ENCODE measurements around the gene ITPR3.

Gene ITPR3

DNA sequence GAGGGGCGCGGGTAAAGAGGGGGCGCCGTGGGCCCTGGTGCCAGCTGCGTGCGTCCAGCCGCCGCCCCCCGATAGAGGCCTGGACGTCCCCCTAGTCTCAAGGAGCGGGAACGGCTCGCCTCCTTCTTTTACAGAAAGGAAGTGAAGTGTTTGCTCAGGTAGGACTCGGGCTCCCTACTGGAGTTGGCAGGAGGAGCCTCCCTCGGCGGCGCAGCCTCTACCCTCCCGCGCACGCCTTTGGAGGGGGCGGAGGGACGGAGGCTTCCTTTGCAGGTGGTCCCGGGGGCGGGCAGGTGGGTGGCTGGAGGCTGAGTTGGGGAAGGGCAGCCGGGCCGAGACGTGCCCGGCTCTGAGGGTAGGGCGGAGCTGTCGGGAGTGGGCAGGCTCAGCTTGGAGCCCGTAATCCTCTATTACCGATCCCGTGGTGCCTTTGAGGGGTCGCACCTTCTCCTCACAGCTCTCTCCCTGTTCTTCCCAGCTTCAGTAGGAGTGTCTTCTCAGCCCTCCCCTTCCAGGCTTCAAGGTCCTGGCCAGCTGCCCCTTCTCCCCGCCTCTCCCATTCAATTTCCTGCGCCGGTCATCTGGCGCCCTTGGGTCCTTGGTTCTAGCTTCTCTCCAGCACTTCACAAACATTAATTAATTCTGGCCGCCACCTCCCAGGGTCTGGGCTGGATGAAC, 728 bp downstream of the ITPR3 start:
- in situ Hi-C loops (cut with HindIII; ENCODE audit: low sequenced_read_pairs) = no loop called here
- peak overlapping the region; percentile 57 for H3K4me3 ChIP-seq (ENCODE audit: low read depth, low read length)
- TF ChIP-seq, protein P1, sequence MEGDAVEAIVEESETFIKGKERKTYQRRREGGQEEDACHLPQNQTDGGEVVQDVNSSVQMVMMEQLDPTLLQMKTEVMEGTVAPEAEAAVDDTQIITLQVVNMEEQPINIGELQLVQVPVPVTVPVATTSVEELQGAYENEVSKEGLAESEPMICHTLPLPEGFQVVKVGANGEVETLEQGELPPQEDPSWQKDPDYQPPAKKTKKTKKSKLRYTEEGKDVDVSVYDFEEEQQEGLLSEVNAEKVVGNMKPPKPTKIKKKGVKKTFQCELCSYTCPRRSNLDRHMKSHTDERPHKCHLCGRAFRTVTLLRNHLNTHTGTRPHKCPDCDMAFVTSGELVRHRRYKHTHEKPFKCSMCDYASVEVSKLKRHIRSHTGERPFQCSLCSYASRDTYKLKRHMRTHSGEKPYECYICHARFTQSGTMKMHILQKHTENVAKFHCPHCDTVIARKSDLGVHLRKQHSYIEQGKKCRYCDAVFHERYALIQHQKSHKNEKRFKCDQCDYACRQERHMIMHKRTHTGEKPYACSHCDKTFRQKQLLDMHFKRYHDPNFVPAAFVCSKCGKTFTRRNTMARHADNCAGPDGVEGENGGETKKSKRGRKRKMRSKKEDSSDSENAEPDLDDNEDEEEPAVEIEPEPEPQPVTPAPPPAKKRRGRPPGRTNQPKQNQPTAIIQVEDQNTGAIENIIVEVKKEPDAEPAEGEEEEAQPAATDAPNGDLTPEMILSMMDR (IDR thresholded peaks at IDR 0.05; ENCODE audit: low read depth, low read length) = no peak
- DNase-seq (ENCODE audit: low read depth, low spot score) = no peak

DNA sequence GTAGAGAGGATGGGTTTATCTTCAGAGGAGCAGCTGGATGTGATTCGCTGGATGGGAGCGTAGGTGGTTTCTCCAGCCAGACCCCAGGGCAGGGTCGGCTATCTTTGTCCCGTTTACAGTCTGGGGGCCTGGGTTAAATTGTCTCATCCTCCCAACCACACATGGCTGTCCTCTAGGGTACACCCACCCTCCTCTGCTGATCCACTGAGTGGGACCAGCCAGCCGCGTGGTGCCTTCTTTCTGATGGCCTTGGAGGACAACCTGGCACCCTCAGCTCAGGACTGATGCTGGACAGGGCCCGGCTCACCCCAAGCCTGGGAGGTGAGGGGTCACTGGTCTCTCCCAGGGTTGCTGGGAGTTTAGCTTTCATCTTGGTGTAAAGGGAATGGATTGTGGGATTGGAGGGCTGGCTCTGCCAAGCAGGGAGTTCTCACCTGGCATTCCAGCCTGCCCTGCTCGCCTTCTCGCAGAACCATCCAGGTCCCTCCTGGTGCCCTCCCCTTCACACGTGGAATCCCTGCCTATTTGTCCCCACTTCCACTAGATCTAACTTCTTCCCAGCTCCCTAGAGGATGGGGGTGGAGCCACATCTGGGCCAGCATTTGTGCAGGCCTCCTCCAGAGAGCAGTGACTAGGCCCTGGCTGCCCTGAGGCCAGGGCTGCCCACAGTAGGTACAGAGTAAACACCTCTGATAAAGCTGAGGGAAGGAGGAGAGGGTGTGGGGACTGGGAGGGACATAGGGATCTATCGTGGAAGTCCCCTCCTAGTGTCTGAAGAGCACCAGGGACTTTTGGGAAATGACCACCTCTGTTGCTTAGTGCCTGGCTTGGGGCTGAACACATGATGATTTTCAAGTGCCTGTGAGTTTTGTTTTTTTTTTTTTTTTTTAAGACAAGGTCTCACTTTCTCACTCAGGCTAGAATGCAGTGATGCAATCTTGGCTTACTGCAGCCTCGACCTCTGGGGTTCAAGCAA, 1.6 kb downstream of the ITPR3 start:
- TF ChIP-seq, protein P1 (IDR thresholded peaks at IDR 0.05; ENCODE audit: low read depth, low read length) = no peak
- peak overlapping the region; percentile 57 for H3K4me3 ChIP-seq (ENCODE audit: low read depth, low read length)
- in situ Hi-C loops (cut with HindIII; ENCODE audit: low sequenced_read_pairs) = no loop called here

DNA sequence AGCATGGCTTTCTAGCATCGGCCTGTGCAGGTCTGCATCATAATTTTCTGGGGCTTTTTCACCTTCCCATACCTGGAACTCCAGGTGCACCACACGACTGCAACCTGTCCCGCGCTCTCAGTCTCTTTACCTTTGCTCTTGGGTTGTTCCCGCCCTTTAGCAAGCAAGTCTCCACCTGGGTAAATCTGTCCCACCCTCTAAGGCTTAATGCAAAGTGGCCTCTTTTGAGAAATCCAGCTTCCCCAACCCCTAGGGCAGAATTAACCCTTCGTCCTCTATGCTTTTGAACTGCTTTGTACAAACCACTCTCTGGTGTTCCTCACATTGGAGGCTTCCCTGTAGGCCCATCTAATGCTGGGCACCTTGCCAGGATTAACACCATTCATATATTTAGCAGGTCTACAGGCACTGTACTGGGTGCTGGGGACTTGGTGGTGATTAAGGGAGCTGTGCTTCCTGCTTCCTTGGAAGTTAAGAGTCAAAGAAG, 2.8 kb downstream of the ITPR3 start:
- TF ChIP-seq, protein P1 (IDR thresholded peaks at IDR 0.05; ENCODE audit: low read depth, low read length) = no peak
- in situ Hi-C loops (cut with HindIII; ENCODE audit: low sequenced_read_pairs) = no loop called here
- no peak overlapping the region for H3K4me3 ChIP-seq (ENCODE audit: low read depth, low read length)

More for the DNA sequence above, 1.6 kb downstream of the ITPR3 start:
- no peak for DNase-seq (ENCODE audit: low read depth, low spot score)

DNA sequence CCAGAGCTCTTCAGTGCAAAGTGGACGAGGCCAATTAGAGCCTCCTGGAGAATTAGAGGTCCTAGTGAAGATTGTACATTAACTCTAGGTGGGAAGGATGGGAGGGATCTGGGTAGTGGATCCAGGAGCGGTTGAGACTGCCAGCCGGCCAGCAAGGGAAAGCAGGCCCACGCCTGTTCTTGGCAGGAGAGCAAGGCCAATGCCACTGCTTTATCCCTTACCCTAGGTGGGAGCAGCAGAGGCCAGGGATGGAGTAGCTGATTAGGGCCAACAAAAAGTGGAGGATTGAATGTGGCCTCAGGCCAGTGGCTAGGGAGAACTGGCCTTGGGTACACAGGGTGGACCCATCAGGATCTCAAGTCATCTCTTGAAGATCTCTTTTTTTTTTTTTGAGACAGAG, 3.7 kb downstream of the ITPR3 start:
- H3K4me3 ChIP-seq (ENCODE audit: low read depth, low read length) = no peak overlapping the region
- in situ Hi-C loops (cut with HindIII; ENCODE audit: low sequenced_read_pairs) = no loop called here
- TF ChIP-seq, protein P1 (IDR thresholded peaks at IDR 0.05; ENCODE audit: low read depth, low read length) = no peak
- no peak for DNase-seq (ENCODE audit: low read depth, low spot score)

More for the DNA sequence above, 2.8 kb downstream of the ITPR3 start:
- no peak for DNase-seq (ENCODE audit: low read depth, low spot score)

DNA sequence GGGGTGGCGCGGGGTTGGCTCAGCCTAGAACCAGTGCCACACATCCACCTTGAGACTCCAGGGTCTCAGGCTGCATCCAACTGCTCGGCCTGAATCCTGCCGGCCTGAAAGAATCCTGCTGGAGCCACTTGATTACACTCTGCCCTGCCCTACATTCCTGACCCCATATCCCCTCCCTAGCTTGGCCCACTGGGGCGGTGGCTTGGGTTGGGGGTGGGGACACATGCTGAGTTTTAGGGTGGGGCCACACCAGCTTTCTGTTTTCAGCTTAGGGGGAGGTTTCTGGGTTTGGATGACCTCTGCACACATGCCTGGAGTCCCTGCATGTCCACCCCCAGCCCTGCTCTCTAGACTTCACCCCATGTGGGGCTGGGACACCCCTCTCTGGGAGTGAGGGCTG, 6.8 kb downstream of the ITPR3 start:
- H3K4me3 ChIP-seq (ENCODE audit: low read depth, low read length) = no peak overlapping the region
- TF ChIP-seq, protein P1 (IDR thresholded peaks at IDR 0.05; ENCODE audit: low read depth, low read length) = no peak
- no peak for DNase-seq (ENCODE audit: low read depth, low spot score)
- in situ Hi-C loops (cut with HindIII; ENCODE audit: low sequenced_read_pairs) = no loop called here

DNA sequence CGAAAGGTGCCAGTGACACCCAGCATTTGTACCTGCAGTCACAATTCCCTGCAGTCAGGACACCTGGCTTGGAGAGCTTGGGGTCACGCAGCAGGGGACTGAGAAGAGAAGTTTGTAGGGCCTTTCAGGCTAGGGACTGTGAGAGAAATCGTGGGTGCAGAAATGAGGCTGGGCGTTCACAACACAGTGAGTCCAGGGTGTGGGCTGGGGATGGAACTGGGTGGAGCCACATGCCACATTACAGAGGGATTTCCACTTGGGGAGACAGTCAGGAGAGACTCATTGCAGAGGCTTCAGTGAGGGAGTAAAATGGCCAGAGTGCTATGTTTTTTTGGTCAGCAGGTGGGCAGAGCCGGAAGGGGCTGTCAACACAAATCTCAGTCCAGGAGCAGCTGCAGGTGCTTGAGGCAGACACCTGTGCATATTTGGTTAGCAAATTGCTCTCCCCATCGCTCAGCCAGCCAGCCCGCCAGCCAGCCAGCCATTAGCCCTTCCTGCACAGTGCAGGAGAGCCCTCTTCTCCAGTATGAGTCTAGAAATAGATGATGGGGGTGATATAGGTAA, 7.4 kb downstream of the ITPR3 start:
- in situ Hi-C loops (cut with HindIII; ENCODE audit: low sequenced_read_pairs) = no loop called here
- no peak for DNase-seq (ENCODE audit: low read depth, low spot score)
- no peak overlapping the region for H3K4me3 ChIP-seq (ENCODE audit: low read depth, low read length)
- TF ChIP-seq, protein P1 (IDR thresholded peaks at IDR 0.05; ENCODE audit: low read depth, low read length) = no peak

All from astrocyte of the spinal cord (primary cell).